ENCODE measurements around the gene TAAR2.
"Not testable (repeated sequence)": the region's sequence is repeated elsewhere in the genome, so short reads cannot be mapped to it uniquely, and the experiment has no call there.

TAAR2 gene

DNA sequence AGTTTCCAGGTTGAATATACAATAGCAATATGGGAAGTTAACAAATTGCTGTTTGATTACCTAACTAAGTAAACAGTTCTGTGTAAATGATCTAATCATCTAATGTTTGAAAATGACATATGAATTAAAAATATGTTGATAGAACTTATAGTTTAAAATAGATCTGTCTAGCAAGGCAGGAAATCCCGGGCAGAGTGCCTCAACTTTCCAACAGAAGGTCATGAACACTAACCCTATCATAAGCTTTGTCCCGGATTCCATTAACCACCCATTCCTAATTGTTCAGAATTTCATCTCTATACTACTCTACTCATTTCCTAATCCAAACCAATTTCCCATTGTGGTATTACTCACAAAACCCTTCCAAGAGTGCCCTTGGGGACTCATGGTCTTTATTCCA lies 24.8 kb upstream of the TAAR2 start:
- no peak overlapping the region for H3K4me3 ChIP-seq (ENCODE audit: low read length)
- no peaks in the 10 kb centered on the region for H3K4me1 ChIP-seq (ENCODE audit: control insufficient read depth, insufficient read depth, low read length)
- H3K36me3 ChIP-seq (ENCODE audit: insufficient read depth, low read length) = no peaks in the 10 kb centered on the region
- H3K9me3 ChIP-seq (replicated peaks; ENCODE audit: low read length) = no peaks in the 10 kb centered on the region
- H3K27me3 ChIP-seq (ENCODE audit: control insufficient read depth, insufficient read depth, low read length) = peaks cover 4% of the 10 kb centered on the region
- no peak overlapping the region for H3K9ac ChIP-seq (ENCODE audit: low read depth, low read length)
- no peak overlapping the region for H3K4me2 ChIP-seq (ENCODE audit: low read length)

DNA sequence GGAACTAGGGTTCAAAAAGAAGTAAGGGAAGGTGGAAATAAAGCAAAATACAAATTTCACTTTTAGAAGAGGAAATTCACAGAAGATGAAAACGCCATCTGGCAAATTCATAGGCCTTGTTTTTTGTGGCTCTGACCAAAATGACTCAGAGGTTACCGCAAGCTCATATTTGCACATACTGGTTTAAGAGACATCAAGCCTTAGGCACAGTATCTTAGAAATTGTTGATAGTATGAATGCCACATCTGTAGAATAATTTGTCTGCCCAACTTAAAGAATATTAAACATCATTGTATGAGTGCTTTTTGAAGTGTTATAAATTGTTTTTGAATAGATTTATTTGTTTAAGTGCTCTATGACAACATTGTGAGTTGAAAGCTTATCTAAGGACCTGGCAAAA lies 24.3 kb upstream of the TAAR2 start:
- no peaks in the 10 kb centered on the region for H3K9me3 ChIP-seq (replicated peaks; ENCODE audit: low read length)
- no peaks in the 10 kb centered on the region for H3K4me1 ChIP-seq (ENCODE audit: control insufficient read depth, insufficient read depth, low read length)
- H3K4me2 ChIP-seq (ENCODE audit: low read length) = peak overlapping the region; percentile 15
- no peak overlapping the region for H3K4me3 ChIP-seq (ENCODE audit: low read length)
- H3K27me3 ChIP-seq (ENCODE audit: control insufficient read depth, insufficient read depth, low read length) = no peaks in the 10 kb centered on the region
- H3K36me3 ChIP-seq (ENCODE audit: insufficient read depth, low read length) = no peaks in the 10 kb centered on the region
- no peak overlapping the region for H3K9ac ChIP-seq (ENCODE audit: low read depth, low read length)

DNA sequence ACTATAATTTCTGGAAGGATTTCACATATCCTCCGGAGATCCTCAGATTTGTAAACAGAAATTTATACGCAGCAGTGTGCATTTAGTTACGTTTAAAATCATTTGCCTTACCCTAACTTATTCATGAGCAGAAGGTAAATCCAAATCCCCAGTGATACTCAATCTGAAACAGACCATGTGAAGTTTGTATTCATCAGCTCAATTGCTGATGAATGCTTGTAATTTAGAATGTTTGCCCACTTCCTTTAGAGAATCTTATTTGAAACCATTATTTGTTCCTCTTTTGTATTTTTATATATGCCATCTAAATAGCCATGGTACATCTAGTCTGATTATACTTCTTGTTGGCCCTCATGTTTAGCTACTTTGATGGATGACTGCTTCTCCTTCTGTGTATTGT lies 19.5 kb upstream of the TAAR2 start:
- Histone ChIP-seq H3K27me3 (ENCODE audit: control insufficient read depth, insufficient read depth, low read length) (peaks cover 3% of the 10 kb centered on the region), H3K4me2 (ENCODE audit: low read length) (no peak overlapping the region), H3K4me1 (ENCODE audit: control insufficient read depth, insufficient read depth, low read length) (no peaks in the 10 kb centered on the region), H3K9ac (ENCODE audit: low read depth, low read length) (no peak overlapping the region), H3K9me3 (replicated peaks; ENCODE audit: low read length) (no peaks in the 10 kb centered on the region), H3K36me3 (ENCODE audit: insufficient read depth, low read length) (no peaks in the 10 kb centered on the region), H3K4me3 (ENCODE audit: low read length) (no peak overlapping the region)

- H3K36me3 ChIP-seq (ENCODE audit: insufficient read depth, low read length); H3K4me1 ChIP-seq (ENCODE audit: control insufficient read depth, insufficient read depth, low read length); H3K9ac ChIP-seq (ENCODE audit: low read depth, low read length); H3K4me3 ChIP-seq (ENCODE audit: low read length); H3K4me2 ChIP-seq (ENCODE audit: low read length); H3K9me3 ChIP-seq (replicated peaks; ENCODE audit: low read length): not testable (repeated sequence)
- H3K27me3 ChIP-seq (ENCODE audit: control insufficient read depth, insufficient read depth, low read length) = peaks cover 30% of the 10 kb centered on the region
These were observed 13.1 kb upstream of the TAAR2 start for GRCh38 chr6:132637135-132637534.

GRCh38 chr6:132635906-132636305 lies 11.8 kb upstream of the TAAR2 start:
- not testable (repeated sequence) for H3K36me3 ChIP-seq (ENCODE audit: insufficient read depth, low read length); H3K4me2 ChIP-seq (ENCODE audit: low read length); H3K9ac ChIP-seq (ENCODE audit: low read depth, low read length); H3K4me3 ChIP-seq (ENCODE audit: low read length); H3K4me1 ChIP-seq (ENCODE audit: control insufficient read depth, insufficient read depth, low read length); H3K9me3 ChIP-seq (replicated peaks; ENCODE audit: low read length)
- peaks cover 28% of the 10 kb centered on the region for H3K27me3 ChIP-seq (ENCODE audit: control insufficient read depth, insufficient read depth, low read length)

- H3K27me3 ChIP-seq (ENCODE audit: control insufficient read depth, insufficient read depth, low read length) = peaks cover 28% of the 10 kb centered on the region
- H3K36me3 ChIP-seq (ENCODE audit: insufficient read depth, low read length) = not testable (repeated sequence)
These were observed 11.2 kb upstream of the TAAR2 start for GRCh38 chr6:132635288-132635687.

DNA sequence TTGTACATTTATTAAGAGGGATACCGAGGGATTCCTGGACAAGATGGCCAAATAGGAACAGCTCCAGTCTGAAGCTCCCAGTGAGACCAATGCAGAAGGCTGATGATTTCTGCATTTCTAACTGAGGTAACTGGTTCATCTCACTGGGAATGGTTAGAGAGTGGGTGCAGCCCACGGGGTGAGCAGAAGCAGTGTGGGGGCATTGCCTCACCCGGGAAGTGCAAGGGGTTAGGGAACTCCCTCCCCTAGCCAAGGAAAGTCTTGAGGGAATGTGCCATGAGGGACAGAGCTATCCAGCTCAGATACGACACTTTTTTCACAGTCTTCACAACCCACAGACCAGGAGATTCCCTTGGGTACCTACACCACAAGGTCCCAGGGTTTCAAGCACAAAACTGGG lies 10.7 kb upstream of the TAAR2 start:
- H3K4me3 ChIP-seq (ENCODE audit: low read length) = no peak overlapping the region
- no peaks in the 10 kb centered on the region for H3K4me1 ChIP-seq (ENCODE audit: control insufficient read depth, insufficient read depth, low read length)
- no peaks in the 10 kb centered on the region for H3K9me3 ChIP-seq (replicated peaks; ENCODE audit: low read length)
- H3K27me3 ChIP-seq (ENCODE audit: control insufficient read depth, insufficient read depth, low read length) = peaks cover 28% of the 10 kb centered on the region
- no peaks in the 10 kb centered on the region for H3K36me3 ChIP-seq (ENCODE audit: insufficient read depth, low read length)
- no peak overlapping the region for H3K4me2 ChIP-seq (ENCODE audit: low read length)
- no peak overlapping the region for H3K9ac ChIP-seq (ENCODE audit: low read depth, low read length)

More at GRCh38 chr6:132635288-132635687, 11.2 kb upstream of the TAAR2 start:
- H3K9ac ChIP-seq (ENCODE audit: low read depth, low read length); H3K4me3 ChIP-seq (ENCODE audit: low read length); H3K4me2 ChIP-seq (ENCODE audit: low read length); H3K4me1 ChIP-seq (ENCODE audit: control insufficient read depth, insufficient read depth, low read length); H3K9me3 ChIP-seq (replicated peaks; ENCODE audit: low read length): not testable (repeated sequence)

GRCh38 chr6:132633362-132633761 lies 9.3 kb upstream of the TAAR2 start:
- H3K9ac ChIP-seq (ENCODE audit: low read depth, low read length) = no peak overlapping the region
- H3K9me3 ChIP-seq (replicated peaks; ENCODE audit: low read length) = no peaks in the 10 kb centered on the region
- H3K4me2 ChIP-seq (ENCODE audit: low read length) = no peak overlapping the region
- no peaks in the 10 kb centered on the region for H3K4me1 ChIP-seq (ENCODE audit: control insufficient read depth, insufficient read depth, low read length)
- H3K36me3 ChIP-seq (ENCODE audit: insufficient read depth, low read length) = no peaks in the 10 kb centered on the region
- no peak overlapping the region for H3K4me3 ChIP-seq (ENCODE audit: low read length)
- peaks cover 28% of the 10 kb centered on the region for H3K27me3 ChIP-seq (ENCODE audit: control insufficient read depth, insufficient read depth, low read length)

GRCh38 chr6:132623106-132623845 lies 799 bp downstream of the TAAR2 start:
- H3K4me2 ChIP-seq (ENCODE audit: low read length) = no peak overlapping the region
- H3K4me1 ChIP-seq (ENCODE audit: control insufficient read depth, insufficient read depth, low read length) = no peaks in the 10 kb centered on the region
- H3K9ac ChIP-seq (ENCODE audit: low read depth, low read length) = no peak overlapping the region
- H3K4me3 ChIP-seq (ENCODE audit: low read length) = no peak overlapping the region
- H3K9me3 ChIP-seq (replicated peaks; ENCODE audit: low read length) = no peaks in the 10 kb centered on the region
- H3K36me3 ChIP-seq (ENCODE audit: insufficient read depth, low read length) = no peaks in the 10 kb centered on the region
- H3K27me3 ChIP-seq (ENCODE audit: control insufficient read depth, insufficient read depth, low read length) = peaks cover 18% of the 10 kb centered on the region

DNA sequence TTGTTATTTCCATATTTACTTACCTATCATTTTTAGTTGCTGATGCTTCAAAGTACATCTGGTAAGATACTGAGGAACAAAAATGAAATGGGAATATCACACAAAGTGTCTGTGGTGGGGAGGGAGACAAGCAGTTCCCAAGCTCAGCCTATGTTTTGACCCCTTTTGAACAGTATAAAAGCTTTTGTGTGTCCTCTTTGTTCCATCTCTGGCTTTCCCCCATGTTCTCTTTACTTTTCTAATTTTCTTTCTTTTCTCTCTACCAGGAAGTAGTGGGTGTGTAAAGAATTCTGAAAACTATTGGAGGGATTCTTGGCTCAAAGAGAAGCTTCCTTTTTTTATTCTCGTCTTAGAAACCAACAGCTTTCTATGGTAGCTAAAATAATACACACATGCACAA lies 7.4 kb downstream of the TAAR2 start:
- H3K4me2 ChIP-seq (ENCODE audit: low read length) = no peak overlapping the region
- no peak overlapping the region for H3K4me3 ChIP-seq (ENCODE audit: low read length)
- H3K36me3 ChIP-seq (ENCODE audit: insufficient read depth, low read length) = no peaks in the 10 kb centered on the region
- H3K4me1 ChIP-seq (ENCODE audit: control insufficient read depth, insufficient read depth, low read length) = no peaks in the 10 kb centered on the region
- no peaks in the 10 kb centered on the region for H3K9me3 ChIP-seq (replicated peaks; ENCODE audit: low read length)
- H3K9ac ChIP-seq (ENCODE audit: low read depth, low read length) = no peak overlapping the region
- H3K27me3 ChIP-seq (ENCODE audit: control insufficient read depth, insufficient read depth, low read length) = peaks cover 13% of the 10 kb centered on the region

- Histone ChIP-seq H3K4me1 (ENCODE audit: control insufficient read depth, insufficient read depth, low read length) (no peaks in the 10 kb centered on the region), H3K4me3 (ENCODE audit: low read length) (no peak overlapping the region), H3K9ac (ENCODE audit: low read depth, low read length) (no peak overlapping the region), H3K9me3 (replicated peaks; ENCODE audit: low read length) (no peaks in the 10 kb centered on the region), H3K27me3 (ENCODE audit: control insufficient read depth, insufficient read depth, low read length) (peaks cover 9% of the 10 kb centered on the region), H3K36me3 (ENCODE audit: insufficient read depth, low read length) (no peaks in the 10 kb centered on the region), H3K4me2 (ENCODE audit: low read length) (no peak overlapping the region)
These were observed 9.5 kb downstream of the TAAR2 start for GRCh38 chr6:132614554-132614953.

DNA sequence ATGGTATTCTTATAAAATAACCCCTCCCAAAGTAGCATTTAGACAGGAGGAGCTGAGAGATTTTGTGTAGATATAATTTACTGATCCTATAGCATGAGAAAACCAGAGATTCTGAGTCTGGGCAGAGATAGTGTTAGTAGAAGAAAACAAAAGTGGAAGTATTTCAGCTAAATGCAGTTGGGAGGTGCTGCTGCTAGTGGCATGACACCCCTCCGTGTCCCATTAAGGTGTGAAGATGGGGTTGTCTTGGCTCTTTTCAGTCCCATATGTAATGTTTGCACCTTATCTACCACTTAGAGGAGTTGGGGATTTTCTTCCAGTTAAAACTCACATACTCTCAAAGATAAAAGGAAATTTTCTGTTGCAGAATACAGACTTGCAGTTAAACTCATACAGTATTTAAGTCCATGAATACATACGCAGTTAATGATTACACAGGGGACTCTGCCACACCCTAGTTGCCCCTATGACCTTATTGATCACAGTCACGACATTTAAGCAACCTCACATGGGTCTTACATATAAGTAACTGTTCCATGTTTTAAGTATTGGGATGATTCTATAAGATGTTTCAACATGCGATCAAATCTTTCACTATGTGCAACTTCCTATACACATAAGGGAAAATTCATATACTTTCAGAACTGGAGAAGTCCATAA lies 11.5 kb downstream of the TAAR2 start:
- H3K9me3 ChIP-seq (replicated peaks; ENCODE audit: low read length) = no peaks in the 10 kb centered on the region
- no peak overlapping the region for H3K4me3 ChIP-seq (ENCODE audit: low read length)
- H3K27me3 ChIP-seq (ENCODE audit: control insufficient read depth, insufficient read depth, low read length) = peaks cover 5% of the 10 kb centered on the region
- no peak overlapping the region for H3K4me2 ChIP-seq (ENCODE audit: low read length)
- no peaks in the 10 kb centered on the region for H3K36me3 ChIP-seq (ENCODE audit: insufficient read depth, low read length)
- H3K4me1 ChIP-seq (ENCODE audit: control insufficient read depth, insufficient read depth, low read length) = no peaks in the 10 kb centered on the region
- H3K9ac ChIP-seq (ENCODE audit: low read depth, low read length) = no peak overlapping the region
